GM18873 (cell line): ENCODE measurements around the gene GALR2.
"Not testable (repeated sequence)": the region's sequence is repeated elsewhere in the genome, so short reads cannot be mapped to it uniquely, and the experiment has no call there.

ENCODE experiments used
- ATAC-seq: cut with Tn5 transposase; IDR thresholded peaks from one replicate; pipeline ENCODE4 v1.9.1; 2021; ENCODE audit warnings: mild to moderate bottlenecking, moderate library complexity, moderate number of reproducible peaks; ENCODE audit not compliant: unreplicated experiment, low FRiP score

Gene GALR2

GRCh38 chr17:76049836-76050537 lies 24.6 kb upstream of the GALR2 start:
- no peak for ATAC-seq

GRCh38 chr17:76050538-76051467 lies 23.8 kb upstream of the GALR2 start:
- ATAC-seq = no peak

- no peak for ATAC-seq
These were observed 23.0 kb upstream of the GALR2 start for GRCh38 chr17:76051561-76051960.

GRCh38 chr17:76053246-76054111 lies 21.1 kb upstream of the GALR2 start:
- no peak for ATAC-seq

- ATAC-seq = no peak
These were observed 20.5 kb upstream of the GALR2 start for GRCh38 chr17:76054112-76054476.

- ATAC-seq = no peak
These were observed 17.7 kb upstream of the GALR2 start for GRCh38 chr17:76056882-76057281.

GRCh38 chr17:76058264-76058663 lies 16.3 kb upstream of the GALR2 start:
- ATAC-seq = not testable (repeated sequence)

GRCh38 chr17:76063875-76064546 lies 10.6 kb upstream of the GALR2 start:
- ATAC-seq = no peak

GRCh38 chr17:76065775-76066174 lies 8.8 kb upstream of the GALR2 start:
- no peak for ATAC-seq

GRCh38 chr17:76071531-76072147 lies 2.9 kb upstream of the GALR2 start:
- no peak for ATAC-seq

- no peak for ATAC-seq
These were observed 2.3 kb upstream of the GALR2 start, which contains the start of gene SRP68 for GRCh38 chr17:76072148-76072858. TSS of gene SRP68 (minus strand) at chr17:76072517. CDS start at chr17:76072491, 26 bp downstream.

GRCh38 chr17:76075364-76076145 lies 974 bp downstream of the GALR2 start:
- ATAC-seq = no peak

GRCh38 chr17:76076146-76076764 lies 1.7 kb downstream of the GALR2 start:
- no peak for ATAC-seq

GRCh38 chr17:76076765-76077583 lies 2.4 kb downstream of the GALR2 start:
- no peak for ATAC-seq

- no peak for ATAC-seq
These were observed 3.1 kb downstream of the GALR2 start for GRCh38 chr17:76077584-76078110.

GRCh38 chr17:76078370-76078769 lies 3.8 kb downstream of the GALR2 start:
- not testable (repeated sequence) for ATAC-seq
